Measurements from ENCODE around the gene DNPEP.

The DNPEP gene

GRCh38 chr2:219358170-219359075 lies 29.3 kb downstream of the DNPEP start:
- DNase-seq, result no peak

GRCh38 chr2:219356834-219357233 lies 30.9 kb downstream of the DNPEP start:
- no peak for DNase-seq

- no peak for DNase-seq
Measured at GRCh38 chr2:219354582-219354981, 33.1 kb downstream of the DNPEP start.

GRCh38 chr2:219353129-219353528 lies 34.6 kb downstream of the DNPEP start:
- DNase-seq, result no peak

- DNase-seq, result peak in 4 of 5 experiments; percentile 12 to 49 (median 46)
Measured at GRCh38 chr2:219352448-219353023, 35.2 kb downstream of the DNPEP start.

- no peak for DNase-seq
Measured at GRCh38 chr2:219350710-219351221, 36.9 kb downstream of the DNPEP start.

- no peak for DNase-seq
Measured at GRCh38 chr2:219350215-219350614, 37.5 kb downstream of the DNPEP start.

GRCh38 chr2:219344751-219345430 lies 42.8 kb downstream of the DNPEP start:
- DNase-seq, result no peak

GRCh38 chr2:219335373-219335786 lies 52.3 kb downstream of the DNPEP start:
- no peak for DNase-seq

GRCh38 chr2:219334076-219334475 lies 53.6 kb downstream of the DNPEP start:
- no peak for DNase-seq

- no peak for DNase-seq
Measured at GRCh38 chr2:219332542-219332941, 55.2 kb downstream of the DNPEP start, which contains the start of gene RESP18. Gene RESP18, minus strand, starts transcription at chr2:219332744.

GRCh38 chr2:219331560-219332213 lies 56.0 kb downstream of the DNPEP start:
- peak in 1 of 5 experiments; percentile 13 for DNase-seq

- DNase-seq, result no peak
Measured at GRCh38 chr2:219327719-219328118, 60.0 kb downstream of the DNPEP start.

- DNase-seq, result no peak
Measured at GRCh38 chr2:219325657-219326315, 61.9 kb downstream of the DNPEP start.

- DNase-seq, result no peak
Measured at GRCh38 chr2:219325136-219325535, 62.6 kb downstream of the DNPEP start.

- no peak for DNase-seq
Measured at GRCh38 chr2:219323434-219323833, 64.3 kb downstream of the DNPEP start.

All from T-helper 2 cell (primary cell).